Subcutaneous adipose tissue (tissue), 4 donors: Measurements from ENCODE around the gene CAMK2G. TPM values are rescaled to one million over a fixed set of nuclear protein-coding genes. Genes with fewer than 3 reads are reported as not detected.

Experiments used
- total RNA-seq, 4 donors: library from RNA; depleted of rRNA; stranded (reverse); fragments of >200 nt; gene quantifications; one replicate each; pipeline ENCODE4 v1.1.0, GENCODE V29; 2016
- TF ChIP-seq, protein P1 (sequence below): fragments of 450-650 bp; IDR thresholded peaks from one replicate; pipeline ENCODE4 v1.5.1; 2016; ENCODE audit warnings: low read depth, mild to moderate bottlenecking, control low read depth, antibody characterized with exemption, moderate library complexity

CAMK2G gene
- total RNA-seq, 4 donors from 2014 or later, result 13.2 to 43.9 (median 23.6) TPM

GRCh38 chr10:73898730-73899410 is 24.5 kb upstream of the CAMK2G start:
- TF ChIP-seq, protein P1, sequence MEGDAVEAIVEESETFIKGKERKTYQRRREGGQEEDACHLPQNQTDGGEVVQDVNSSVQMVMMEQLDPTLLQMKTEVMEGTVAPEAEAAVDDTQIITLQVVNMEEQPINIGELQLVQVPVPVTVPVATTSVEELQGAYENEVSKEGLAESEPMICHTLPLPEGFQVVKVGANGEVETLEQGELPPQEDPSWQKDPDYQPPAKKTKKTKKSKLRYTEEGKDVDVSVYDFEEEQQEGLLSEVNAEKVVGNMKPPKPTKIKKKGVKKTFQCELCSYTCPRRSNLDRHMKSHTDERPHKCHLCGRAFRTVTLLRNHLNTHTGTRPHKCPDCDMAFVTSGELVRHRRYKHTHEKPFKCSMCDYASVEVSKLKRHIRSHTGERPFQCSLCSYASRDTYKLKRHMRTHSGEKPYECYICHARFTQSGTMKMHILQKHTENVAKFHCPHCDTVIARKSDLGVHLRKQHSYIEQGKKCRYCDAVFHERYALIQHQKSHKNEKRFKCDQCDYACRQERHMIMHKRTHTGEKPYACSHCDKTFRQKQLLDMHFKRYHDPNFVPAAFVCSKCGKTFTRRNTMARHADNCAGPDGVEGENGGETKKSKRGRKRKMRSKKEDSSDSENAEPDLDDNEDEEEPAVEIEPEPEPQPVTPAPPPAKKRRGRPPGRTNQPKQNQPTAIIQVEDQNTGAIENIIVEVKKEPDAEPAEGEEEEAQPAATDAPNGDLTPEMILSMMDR, result no peak

DNA sequence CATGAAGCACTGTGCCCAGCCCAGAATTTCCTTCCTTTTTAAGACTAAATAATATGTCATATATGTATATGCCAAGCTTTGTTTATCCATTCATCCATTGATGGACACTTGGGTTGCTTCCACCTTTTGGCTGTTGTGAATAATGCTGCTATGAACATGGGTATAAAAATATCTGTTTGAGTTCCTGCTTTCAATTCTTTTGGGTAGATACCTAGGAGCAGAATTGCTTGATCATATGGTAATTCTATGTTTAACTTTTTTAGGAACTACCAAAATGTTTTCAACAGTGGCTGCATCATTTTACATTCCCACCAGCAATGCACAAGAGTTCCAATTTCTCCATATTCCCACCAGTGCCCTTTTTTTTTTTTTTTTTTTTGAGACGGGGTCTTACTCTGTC is 23.3 kb upstream of the CAMK2G start:
- TF ChIP-seq, protein P1, result no peak

DNA sequence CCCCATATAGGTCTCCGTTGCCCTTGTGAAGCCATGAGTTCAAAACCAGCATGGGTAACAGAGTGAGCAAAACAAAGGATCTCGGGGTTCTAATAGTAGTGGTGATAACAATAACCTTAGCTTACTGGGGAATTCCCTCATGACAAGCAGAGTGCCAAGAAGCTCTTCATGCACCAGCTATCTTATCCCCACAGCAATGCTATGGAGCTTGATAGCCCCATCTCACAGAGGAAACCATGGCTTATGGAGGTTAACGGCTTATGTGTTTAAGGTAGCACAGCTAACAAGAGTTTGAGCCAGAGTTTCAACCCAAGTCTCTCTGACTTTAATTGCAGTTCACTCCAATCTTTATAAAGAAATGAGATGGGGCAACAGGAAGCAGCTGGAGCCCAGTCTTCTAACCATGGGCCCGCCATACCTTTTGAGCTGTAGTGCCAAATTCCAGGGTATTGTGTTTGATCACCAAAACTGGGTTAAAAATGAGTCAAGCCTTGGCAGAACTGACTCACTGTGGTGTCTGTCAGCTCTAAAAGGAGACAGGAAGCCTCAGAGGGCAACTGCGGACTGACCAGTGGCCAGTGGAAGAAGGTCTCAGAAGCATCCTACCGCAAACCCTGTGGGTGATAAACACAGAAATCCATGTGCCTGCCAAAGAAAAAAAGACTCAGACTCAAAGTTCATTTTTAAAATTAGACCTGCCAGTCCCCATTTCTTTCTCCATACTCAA is 20.1 kb upstream of the CAMK2G start:
- TF ChIP-seq, protein P1, result no peak

- TF ChIP-seq, protein P1, result no peak
Measured at GRCh38 chr10:73893426-73893825, 19.1 kb upstream of the CAMK2G start.

DNA sequence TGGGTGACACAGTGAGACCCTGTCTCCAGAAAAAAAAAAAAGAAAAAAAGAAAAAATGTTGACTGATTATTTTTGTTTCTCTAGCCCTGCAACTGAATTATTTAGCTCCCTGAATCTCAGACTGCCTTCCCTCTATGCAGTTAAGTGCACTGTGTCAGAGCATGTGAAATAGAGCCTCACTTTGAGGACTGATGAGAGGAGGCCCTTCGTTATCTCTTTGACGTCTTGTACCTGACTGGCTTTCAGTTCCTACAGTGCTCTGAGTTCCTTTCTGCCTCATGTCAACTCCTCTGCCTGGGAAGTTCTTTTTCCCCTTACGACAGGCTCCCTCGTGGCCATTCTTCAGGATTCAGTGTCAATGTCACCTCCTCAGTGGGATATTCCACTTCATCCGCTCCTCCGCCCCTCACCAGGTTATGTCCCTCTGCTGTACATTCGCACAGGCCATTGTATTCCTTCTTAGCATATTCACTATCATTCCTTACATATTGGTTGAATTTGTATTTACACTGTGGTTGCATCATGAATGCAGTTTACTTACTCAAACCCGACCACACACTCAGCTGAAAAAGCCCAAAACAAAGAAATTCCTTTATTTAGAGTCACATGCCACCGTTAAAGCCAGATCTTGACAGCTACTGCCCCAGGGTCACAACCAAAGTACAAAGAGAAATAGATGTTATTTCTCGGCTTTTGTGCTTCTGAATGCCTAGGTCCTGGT is 18.1 kb upstream of the CAMK2G start:
- TF ChIP-seq, protein P1, result no peak

DNA sequence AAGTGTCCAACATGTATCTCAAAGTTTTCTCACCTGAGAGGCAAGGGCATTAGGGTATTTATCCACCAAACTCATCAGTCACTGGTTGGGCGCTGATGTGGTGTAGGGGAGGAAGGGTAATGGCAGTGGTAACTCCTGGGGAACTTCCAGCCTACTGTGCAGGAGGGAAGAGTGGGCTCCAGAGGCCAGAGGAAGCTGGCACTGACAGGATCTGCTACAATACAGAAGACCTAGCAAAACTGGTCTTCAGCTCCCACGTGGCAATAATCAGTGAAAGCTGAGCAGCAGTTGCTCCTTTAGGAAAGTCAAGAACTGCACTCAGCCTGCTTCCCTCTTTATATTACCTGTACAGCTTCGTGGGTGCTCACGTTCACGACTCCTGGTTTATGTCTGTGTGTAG is 17.2 kb upstream of the CAMK2G start:
- TF ChIP-seq, protein P1, result no peak

DNA sequence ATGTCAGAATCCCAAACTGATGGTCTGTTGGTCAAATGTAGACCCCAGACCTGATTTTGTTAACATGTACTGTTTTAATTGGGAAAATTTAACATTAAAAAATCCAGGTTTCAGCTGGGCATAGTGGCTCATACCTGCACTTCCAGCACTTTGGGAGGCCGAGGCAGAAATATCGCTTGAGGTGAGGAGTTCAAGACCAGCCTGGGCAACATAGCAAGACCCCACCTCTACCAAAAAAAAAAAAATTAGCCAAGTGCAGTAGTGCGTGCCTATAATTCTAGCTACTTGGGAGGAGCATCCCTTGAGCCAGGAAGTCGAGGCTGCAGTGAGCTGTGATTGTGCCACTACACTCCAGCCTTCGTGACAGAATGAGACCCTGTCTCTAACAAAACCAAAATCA is 15.9 kb upstream of the CAMK2G start:
- TF ChIP-seq, protein P1, result no peak
